Rectal smooth muscle tissue (tissue), 1 donor: Measurements from ENCODE around the gene PCARE.

Source experiments
- H3K27ac ChIP-seq: one replicate; pipeline ENCODE4 v1.7.0; 2013; ENCODE audit warnings: low read depth, low read length, inconsistent platforms
- H3K27me3 ChIP-seq: one replicate; pipeline ENCODE4 v1.7.0; 2013; ENCODE audit warnings: low read length; ENCODE audit not compliant: control insufficient read depth, insufficient read depth
- H3K36me3 ChIP-seq: one replicate; pipeline ENCODE4 v1.7.0; 2013; ENCODE audit warnings: low read length; ENCODE audit not compliant: control insufficient read depth, insufficient read depth
- H3K4me1 ChIP-seq: one replicate; pipeline ENCODE4 v1.7.0; 2013; ENCODE audit warnings: low read length; ENCODE audit not compliant: control insufficient read depth, insufficient read depth
- H3K4me3 ChIP-seq: one replicate; pipeline ENCODE4 v1.7.0; 2013; ENCODE audit warnings: low read length
- H3K9ac ChIP-seq: one replicate; pipeline ENCODE4 v1.7.0; 2013; ENCODE audit warnings: low read length

PCARE gene

DNA sequence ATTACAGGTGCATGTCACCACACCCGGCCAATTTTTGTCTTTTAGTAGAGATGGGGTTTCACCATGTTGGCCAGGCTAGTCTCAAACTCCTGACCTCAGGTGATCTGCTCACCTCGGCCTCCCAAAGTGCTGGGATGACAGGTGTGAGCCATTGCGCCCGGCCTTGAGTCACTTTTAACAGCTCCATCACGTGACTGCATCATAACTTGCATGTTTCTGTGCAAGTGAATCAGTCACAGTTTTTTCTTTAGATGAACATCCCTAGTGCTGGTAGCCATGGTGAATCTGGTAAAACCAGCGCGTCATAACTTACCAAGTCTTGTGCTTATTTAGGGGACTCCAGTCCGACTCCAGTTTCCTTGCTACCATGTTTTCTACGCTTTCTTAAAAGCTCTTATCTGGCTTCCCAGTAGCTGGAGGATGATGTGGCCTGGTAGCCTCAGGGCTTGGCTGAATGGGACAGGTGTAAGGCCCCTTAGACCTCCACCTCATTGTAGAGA, 33.1 kb downstream of the PCARE start:
- H3K4me3 ChIP-seq = no peak overlapping the region
- H3K4me1 ChIP-seq = peaks cover 7% of the 10 kb centered on the region
- no peaks in the 10 kb centered on the region for H3K36me3 ChIP-seq
- no peak overlapping the region for H3K27ac ChIP-seq
- H3K27me3 ChIP-seq = no peaks in the 10 kb centered on the region
- H3K9ac ChIP-seq = no peak overlapping the region

DNA sequence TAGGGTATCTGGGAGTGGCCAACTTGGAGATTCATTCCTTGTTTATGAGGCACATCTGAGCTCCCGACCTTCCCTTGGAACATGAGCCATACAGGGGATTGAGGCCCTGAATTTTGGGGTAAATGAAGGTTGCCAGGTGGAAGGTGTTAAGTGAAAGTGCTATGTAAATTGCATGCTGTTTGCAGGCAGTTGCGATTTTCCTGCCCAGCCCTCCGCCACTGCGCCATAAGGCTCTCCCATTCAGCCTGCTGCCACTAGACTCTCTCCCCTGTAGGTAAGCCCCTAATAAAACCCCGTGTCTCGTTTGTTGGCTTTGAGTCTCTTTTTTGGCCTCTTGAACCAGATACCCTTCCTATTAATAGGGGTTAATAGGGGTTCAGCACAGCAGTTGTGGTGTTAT, 33.8 kb downstream of the PCARE start:
- Histone ChIP-seq H3K4me3 (no peak overlapping the region), H3K36me3 (no peaks in the 10 kb centered on the region), H3K27me3 (no peaks in the 10 kb centered on the region), H3K4me1 (peaks cover 7% of the 10 kb centered on the region), H3K27ac (no peak overlapping the region), H3K9ac (no peak overlapping the region)

DNA sequence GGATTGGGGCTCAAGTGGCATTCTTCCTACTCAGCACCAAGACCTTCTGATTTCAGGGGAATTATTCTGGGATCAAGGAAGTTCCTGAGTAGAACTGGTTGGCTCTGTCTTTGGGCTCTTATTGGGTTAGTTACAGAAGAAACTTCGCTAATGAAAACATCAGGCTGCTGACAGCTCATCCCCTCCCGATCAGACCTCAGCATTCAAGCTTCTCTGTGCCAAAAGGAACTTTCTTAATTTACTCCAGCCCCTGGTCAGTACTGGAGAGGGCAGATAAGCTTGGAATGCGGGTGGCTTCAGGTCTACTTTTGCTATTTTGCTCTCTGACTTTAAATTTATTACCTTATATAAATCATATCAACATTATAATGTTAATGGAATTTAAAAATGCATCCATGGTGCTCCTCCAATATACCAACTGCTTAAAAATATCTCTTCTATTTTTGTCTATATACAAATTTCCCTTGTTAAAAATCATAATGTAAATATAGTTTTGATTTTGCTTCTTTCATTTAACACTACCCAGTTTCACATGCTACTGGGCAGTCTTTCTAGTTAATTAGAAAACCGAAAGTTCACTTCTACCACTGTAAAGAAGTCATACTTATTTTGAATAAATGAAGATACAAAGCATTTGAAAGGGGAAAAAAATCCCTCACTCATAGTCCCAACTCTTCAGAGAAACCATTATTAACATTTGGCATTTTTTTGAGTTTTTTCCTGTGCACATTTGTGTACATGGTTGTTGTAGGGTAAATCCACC, 34.4 kb downstream of the PCARE start:
- Histone ChIP-seq H3K4me1 (peaks cover 7% of the 10 kb centered on the region), H3K27ac (no peak overlapping the region), H3K9ac (no peak overlapping the region), H3K27me3 (no peaks in the 10 kb centered on the region), H3K4me3 (no peak overlapping the region), H3K36me3 (no peaks in the 10 kb centered on the region)

DNA sequence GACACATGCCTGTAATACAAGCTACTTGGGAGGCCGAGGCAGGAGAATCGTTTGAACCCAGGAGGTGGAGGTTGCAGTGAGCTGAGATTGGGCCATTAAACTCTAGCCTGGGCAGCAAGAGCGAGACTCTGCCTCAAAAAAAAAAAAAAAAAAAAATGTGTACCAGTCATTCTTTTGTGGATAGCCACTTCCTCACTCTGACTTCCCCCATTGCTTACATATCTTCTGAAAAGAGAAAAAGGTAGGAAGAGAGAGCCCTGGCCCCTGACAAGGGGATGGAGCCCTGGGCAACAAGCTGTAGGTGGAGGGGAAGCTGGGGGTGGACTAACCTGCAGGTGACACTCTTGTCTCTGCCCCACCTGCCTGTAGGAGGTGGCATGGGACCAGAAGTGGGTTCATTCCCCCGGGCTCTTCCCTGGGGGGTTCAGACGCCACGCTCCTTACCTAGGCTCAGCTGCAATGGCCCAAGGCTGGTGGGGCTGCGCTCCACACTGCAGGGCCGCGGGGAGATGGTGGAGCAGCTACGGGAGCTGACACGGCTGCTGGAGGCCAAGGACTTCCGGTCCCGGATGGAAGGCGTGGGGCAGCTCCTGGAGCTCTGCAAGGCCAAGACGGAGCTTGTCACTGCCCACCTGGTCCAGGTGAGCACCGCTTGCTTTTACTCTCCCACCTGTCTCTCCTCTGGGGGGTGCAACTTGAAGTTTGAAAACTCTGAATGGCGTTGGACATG, 39.1 kb downstream of the PCARE start:
- Histone ChIP-seq H3K27ac (no peak overlapping the region), H3K9ac (no peak overlapping the region), H3K4me1 (peaks cover 2% of the 10 kb centered on the region), H3K4me3 (no peak overlapping the region), H3K27me3 (no peaks in the 10 kb centered on the region), H3K36me3 (peaks cover 2% of the 10 kb centered on the region)

DNA sequence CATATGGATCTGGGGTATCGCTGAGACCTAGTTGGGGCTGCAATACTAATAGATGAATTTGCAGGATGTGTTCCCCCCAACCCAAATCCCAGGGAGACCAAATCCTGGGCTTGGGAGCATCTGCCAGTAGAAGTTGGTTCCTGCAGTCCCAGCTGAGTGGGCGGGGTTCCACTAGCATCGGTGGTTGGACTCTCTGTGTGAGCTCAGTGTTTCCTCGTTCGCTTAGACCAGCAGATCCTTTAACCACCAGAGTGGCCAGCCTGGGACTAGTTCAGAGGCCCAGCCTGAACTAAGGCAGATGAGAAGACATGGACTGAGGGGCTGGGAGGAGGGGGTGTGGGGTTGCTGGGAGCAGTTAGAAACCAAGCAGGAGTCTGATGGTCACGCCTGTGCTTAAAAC, 40.7 kb downstream of the PCARE start:
- no peak overlapping the region for H3K4me3 ChIP-seq
- H3K27ac ChIP-seq = no peak overlapping the region
- no peaks in the 10 kb centered on the region for H3K4me1 ChIP-seq
- H3K27me3 ChIP-seq = no peaks in the 10 kb centered on the region
- no peak overlapping the region for H3K9ac ChIP-seq
- H3K36me3 ChIP-seq = peaks cover 2% of the 10 kb centered on the region

DNA sequence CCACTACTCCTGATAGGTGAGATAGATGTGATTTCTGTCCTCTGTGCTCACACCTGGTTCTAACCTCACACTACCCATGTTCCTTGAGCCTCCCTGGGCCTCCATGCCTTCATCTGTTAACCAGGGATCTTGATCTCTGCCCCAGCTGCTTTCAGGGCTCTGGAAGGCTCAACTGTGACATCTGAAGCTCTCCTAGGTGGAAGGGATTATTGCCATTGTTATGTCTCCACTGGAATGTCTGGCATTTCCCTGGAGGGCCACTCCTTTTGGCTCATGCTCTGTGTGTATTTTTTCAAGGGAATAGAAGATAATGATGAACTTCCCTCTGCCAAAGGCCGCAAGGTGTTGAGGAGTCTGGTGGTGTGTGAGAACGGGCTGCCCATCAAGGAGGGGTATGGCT, 41.2 kb downstream of the PCARE start:
- Histone ChIP-seq H3K4me3 (no peak overlapping the region), H3K27me3 (no peaks in the 10 kb centered on the region), H3K36me3 (peaks cover 2% of the 10 kb centered on the region), H3K27ac (no peak overlapping the region), H3K9ac (no peak overlapping the region), H3K4me1 (no peaks in the 10 kb centered on the region)

DNA sequence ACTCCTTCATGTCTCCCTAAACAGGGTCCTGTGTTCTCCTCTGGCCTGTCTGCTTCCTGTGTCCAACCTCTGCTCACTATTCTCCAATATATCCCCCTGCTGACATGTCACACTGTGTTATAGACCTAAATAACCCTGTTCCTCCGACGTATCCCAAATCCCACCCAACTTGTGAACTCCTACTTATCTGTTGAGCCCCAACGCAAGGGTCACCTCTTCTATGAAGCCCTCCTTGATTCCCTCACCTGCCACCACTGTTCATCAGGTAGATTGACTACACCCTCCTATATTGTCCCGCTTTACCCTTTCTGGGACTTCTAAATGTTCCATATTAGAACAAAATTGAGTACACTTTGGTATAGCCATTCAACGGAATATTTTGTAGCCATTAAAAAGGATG, 42.1 kb downstream of the PCARE start:
- H3K36me3 ChIP-seq = peaks cover 2% of the 10 kb centered on the region

DNA sequence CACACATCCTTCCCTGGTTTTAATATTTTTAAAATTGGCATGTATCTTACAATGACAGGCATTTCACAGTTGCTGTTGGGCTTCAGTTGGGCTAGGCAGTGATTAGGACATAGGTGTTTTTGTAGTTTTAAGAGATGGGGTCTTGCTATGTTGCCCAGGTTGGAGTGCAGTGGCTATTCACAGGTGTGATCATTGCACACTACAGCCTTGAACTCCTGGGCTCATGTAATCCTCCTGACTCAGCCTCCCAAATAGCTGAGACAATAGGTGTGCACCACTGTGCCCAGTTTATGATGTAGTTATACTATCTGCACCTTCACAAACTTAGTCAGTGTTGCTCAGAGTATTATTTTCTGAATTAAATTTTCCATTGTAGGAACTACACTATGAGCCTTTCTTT, 43.3 kb downstream of the PCARE start:
- Histone ChIP-seq H3K9ac (no peak overlapping the region), H3K27ac (no peak overlapping the region), H3K4me3 (no peak overlapping the region), H3K36me3 (peaks cover 2% of the 10 kb centered on the region), H3K4me1 (no peaks in the 10 kb centered on the region), H3K27me3 (no peaks in the 10 kb centered on the region)

More for the DNA sequence above, 42.1 kb downstream of the PCARE start:
- Histone ChIP-seq H3K9ac (no peak overlapping the region), H3K4me3 (no peak overlapping the region), H3K4me1 (no peaks in the 10 kb centered on the region), H3K27me3 (no peaks in the 10 kb centered on the region), H3K27ac (no peak overlapping the region)

DNA sequence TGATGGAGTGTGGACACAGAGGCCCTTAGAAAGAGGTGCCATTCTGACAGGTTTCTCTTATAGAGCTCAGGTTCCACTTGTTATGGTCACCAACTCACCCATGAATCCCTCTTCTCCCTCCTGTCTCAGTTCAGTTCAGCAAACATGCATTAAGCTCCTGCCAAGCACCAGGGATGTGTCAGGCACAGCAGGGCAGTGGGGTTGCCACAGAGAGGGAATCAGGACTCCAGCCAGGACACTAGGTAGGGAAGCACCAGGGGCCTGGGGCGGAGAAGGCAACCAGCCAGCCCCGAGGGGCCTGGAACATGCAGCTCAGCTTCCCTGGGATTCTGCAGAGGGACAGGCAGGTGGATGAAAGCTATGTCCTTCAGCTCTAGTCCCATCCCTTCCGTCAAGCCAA, 48.6 kb downstream of the PCARE start:
- Histone ChIP-seq H3K4me1 (no peaks in the 10 kb centered on the region), H3K27ac (no peak overlapping the region), H3K4me3 (no peak overlapping the region), H3K27me3 (no peaks in the 10 kb centered on the region), H3K36me3 (no peaks in the 10 kb centered on the region), H3K9ac (no peak overlapping the region)

DNA sequence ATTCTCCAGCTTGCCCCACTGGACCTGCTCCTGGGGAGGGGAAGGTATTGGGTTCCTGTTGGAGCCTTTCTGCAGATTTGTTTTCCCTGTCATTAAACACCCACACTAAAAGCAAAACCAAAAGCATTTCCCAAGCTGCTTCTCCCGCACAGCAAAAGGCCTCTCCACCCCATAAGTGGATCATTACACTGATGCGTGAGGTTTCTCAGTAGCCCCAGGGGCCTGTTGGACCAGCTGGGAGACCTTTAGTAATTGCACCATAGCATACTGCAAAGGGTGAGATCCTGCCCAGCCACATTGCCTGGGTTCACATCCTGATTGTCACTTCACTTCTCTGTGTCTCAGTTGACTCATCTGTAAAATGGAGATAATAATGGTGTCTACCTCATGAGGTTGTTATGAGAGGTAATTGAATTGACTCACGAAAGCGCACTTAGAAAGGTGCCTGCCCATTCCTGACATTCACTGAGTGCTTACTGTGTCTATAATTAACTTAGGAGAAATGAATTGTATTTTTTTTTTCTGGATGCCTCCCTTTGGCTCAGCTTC, 49.4 kb downstream of the PCARE start:
- Histone ChIP-seq H3K9ac (no peak overlapping the region), H3K36me3 (no peaks in the 10 kb centered on the region), H3K27me3 (no peaks in the 10 kb centered on the region), H3K27ac (no peak overlapping the region), H3K4me1 (no peaks in the 10 kb centered on the region), H3K4me3 (no peak overlapping the region)

DNA sequence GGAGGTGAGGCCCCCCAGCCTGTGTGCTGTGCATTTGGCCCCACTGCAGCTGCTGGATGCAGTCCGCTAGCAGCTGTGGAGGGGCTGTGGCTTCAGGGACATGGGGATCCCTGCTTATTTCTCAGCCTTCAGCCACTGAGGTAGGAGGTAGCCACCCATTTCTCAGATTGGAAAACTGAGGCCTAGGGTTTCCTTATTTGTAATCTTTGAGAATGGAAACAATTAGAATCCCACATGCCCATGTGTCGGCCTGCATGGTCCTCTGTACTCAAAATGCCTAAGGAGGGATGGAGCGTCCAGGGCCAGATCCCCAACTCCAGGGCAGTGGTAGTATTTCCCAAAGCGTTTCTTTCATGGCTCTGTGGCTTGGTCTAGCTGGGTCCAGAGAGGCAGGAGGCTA, 51.1 kb downstream of the PCARE start:
- H3K4me1 ChIP-seq = no peaks in the 10 kb centered on the region
- no peaks in the 10 kb centered on the region for H3K36me3 ChIP-seq
- H3K4me3 ChIP-seq = no peak overlapping the region
- H3K27me3 ChIP-seq = no peaks in the 10 kb centered on the region
- H3K27ac ChIP-seq = no peak overlapping the region
- no peak overlapping the region for H3K9ac ChIP-seq

DNA sequence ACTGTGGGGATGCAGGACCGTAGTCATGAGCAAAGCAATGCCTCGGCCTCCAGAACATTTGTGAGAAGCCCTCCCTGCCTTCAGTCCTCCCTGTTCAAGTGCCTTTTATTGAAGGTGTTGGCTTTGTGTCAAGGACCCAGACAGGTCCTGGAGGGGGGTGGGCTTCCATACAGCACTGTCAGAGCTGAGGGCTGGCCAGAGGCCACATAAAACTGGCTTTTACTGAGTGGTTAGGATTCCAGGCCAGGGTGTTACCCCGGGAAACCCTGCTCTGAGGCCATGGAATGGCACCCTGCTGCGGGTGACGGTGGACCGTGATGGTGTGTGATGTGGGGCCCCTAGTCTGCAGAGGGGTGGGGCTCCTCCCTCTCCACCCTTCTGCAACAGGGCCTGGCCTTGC, 51.6 kb downstream of the PCARE start:
- no peaks in the 10 kb centered on the region for H3K36me3 ChIP-seq
- H3K4me3 ChIP-seq = no peak overlapping the region

More for the DNA sequence above, 51.6 kb downstream of the PCARE start:
- Histone ChIP-seq H3K4me1 (no peaks in the 10 kb centered on the region), H3K27ac (no peak overlapping the region), H3K9ac (no peak overlapping the region), H3K27me3 (no peaks in the 10 kb centered on the region)
